GM19240 (cell line): ENCODE results near the gene PANK4.

Experiments
- DNase-seq: peaks from one replicate; pipeline ENCODE4 v3.0.0; 2011; ENCODE audit warnings: low spot score; ENCODE audit not compliant: insufficient read length

PANK4 gene

DNA sequence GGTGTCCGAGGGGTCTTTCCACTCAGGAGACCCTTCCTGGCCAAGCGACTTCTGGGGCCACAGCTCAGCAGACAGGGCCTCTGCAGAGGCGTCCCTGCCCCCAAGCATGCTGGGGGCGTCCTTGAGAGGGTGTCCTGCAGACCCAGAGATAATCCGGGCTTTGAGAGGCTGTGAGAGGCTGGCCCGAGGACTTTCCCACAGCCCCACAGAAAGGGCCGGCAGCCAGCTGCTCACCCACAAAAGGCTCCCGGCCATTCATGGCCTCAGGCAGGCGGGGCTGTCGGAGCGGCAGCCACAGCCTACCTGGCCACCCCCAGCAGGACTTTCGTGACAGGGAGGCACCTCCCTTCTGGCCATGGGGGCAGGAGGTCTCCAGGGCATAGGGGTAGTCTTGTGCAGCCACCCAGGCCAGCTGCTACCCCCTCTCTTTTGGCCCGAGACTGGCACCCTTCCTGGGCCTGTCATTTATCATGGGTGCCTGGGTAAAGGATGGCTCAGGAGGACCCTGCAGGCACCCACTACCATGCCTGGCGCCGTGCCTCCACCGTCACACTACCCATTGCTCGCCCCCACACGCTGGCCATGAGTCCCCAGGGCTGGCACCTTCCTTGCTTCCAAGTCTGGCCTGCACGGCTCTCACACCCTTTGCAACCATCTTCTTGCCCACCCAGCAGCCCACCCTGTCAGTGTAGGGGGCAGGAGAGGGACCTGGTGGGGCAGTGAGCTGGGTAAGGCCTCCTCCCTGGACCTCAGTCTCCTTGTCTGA is 18.7 kb upstream of the PANK4 start:
- no peak for DNase-seq

DNA sequence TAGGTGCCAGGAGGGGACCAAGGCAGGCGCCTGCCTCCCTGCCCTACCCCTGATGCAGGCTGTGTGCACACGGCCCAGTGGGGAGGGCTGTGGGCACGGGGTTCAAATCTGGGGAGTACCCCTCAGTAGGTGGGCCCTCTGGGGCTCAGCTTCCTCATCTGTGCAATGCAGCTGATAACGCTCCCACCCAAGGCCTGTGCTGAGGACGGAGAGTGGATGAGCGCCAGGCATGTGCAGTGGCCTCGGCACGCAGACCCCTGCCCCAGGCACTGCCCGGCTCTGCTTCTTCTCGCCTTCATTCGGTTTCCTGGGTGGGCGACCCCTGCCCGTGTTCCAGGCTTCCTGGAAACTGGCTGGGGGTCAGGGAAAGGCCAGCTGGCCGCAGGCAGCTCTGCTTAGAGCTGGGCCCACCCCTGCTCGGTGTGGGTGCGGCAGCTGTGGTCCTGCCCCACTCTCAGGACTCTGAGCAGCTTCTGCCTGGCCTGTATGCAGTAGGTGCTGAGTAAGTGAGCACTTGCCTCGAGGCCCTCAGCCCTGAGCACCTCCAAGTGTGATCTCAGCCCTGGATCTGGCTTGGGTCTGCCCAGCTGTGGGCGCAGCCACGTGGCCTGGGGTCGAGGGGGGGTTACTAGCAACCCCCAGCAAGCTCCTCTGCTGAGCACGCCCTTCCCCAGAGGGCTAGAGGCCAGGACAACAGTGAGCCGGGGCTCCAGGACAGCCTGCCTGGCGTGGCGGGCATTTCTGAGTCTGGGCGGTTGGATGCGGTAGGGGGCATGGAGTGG is 17.9 kb upstream of the PANK4 start:
- DNase-seq = no peak

DNA sequence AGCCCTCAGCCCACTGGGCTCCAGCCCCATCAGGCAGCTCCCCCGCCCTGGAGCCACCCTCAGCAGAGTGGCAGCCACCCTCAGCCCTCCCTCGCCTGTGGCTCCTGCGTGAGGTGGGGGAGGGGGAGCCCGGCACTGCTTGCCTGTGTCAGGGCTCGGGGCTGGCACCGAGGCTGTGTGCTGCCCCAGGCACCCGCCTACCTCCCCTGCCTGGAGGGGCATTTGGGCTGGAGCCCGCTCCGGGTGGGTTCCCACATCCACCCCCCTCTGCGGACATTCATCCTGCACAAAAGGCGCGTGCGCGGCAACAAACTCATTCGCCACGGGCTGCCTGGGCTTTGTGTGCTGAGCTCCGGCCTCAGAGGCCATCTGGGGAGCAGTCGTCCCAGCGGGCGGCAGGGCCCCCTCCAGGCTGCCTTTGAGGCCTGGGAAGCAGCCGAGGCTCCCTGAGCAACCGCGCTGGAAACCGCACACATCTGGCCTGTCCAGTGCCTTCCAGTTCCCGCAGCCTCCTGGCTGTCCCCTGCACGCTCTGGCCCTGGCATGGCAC is 17.2 kb upstream of the PANK4 start:
- no peak for DNase-seq

DNA sequence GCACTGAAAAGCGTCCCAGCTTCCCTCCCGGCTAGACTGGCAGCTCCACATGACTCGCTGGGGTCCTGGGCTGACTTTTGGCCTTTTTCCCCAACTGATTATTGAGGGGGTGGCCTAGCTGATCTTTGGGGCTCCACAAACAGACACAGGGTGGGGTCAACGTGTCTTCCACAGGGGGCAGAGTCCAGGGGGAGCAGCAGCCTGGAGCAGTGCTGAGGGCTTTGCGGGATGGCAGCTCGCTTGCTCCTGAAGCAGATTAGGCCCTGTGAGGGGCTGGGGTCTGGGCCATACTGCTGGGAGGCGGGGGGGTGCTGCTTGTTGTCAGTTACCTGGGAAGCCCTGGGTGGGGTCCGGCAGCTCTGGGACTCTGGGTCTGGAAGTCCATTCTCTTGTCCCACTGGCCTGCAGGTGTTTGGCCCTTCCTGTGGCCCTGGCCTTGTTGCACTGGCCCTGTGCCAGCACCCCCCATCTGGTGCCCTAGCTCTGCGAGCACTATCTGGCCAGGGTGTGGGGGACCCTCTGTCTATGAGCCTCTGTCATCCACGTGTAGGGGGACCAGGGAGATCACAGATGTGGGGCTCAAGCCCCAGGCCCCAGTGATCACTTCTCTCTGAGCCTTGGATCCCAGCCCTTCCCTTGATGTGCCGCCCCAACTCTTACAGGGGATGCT is 16.0 kb upstream of the PANK4 start:
- no peak for DNase-seq

DNA sequence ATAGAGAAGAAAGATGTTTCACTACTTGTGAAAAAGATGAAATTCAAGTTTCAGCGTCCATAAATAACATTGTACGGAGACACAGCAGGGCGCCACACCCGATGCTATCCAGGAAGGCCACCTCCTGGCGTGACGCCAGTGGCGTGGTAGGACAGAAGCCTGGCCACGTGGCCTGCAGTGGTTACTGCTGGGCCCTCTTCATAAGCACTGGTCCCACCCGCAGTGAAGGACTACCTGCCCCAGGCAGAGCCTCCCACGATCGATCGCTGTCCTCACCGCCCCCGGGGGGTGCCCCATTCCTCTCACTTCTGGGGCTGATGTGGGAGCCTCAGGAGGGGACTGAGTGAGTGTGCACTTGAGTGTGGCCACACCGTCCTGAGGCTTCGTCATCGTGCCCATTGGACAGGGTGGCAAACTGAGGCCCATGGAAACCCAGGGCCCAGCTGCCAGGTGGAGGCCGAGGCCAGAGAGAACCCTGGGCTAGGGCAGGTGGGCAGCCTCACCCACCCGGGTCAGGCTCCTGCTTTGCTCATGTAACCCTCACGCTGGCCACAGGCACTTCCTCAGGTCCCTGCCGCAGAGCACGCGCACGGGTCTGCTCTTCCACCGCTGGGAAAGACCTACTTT is 15.3 kb upstream of the PANK4 start:
- DNase-seq = no peak

DNA sequence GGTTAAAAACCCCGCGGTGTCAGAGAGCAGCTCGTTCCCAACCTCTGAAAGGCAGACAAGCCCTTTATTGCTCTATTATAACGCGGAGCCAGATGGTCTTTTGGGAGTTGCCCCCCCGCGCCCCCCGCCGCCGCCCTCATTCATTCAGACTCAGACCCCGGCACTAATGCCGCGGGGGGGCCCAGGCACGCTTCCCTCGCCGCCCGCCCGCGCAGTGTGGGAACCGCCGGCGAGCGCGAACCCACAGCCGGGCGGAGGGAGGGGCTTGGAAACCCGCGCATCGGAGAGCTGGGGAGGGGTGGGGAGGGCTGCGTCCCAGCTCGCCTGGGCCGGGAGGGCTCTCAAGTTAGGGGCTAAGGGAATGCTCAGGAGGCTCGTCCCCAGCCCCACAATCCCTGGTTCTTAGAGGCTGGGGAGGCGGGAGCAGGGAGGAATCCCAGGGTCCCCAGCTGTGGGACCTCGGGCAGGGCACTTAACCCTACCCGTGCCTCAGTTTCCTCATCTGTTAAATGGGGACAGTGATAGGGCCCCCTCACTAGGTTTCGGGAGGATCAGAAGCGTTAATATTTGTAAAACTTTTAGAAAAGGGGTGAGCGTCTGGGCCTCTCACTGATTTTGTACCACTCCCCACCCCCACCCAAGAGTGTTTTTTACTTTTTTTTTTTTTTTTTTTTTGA is 14.6 kb upstream of the PANK4 start:
- no peak for DNase-seq

DNA sequence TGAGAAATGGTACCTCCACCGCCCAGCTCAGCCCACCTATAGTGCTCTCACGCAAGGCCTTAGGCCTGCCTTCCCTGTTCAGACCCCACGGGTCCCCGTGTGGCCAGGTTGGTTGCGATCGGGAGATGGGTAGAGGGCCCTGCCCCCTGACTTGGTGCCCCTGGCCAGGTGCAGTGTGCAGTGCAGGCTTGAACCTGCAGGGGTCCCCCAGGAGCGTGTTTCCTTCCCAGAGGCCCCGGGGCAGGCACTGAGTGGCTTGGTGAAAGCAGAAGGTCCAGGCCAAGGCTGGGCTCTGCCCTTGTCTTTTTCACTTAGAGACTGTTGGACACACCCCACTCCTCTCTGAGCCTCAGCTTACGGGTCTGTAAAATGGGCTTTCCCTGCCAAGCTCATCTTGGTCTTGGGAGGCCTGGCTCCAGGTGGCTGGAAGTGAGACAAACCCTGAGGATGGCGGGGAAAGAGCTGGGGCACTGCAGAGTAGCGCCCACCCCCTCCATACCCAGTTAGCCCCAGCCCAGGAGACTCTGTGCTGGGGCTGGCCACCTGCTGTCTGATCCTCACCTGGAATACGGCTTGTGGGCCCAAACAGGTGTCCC is 13.0 kb upstream of the PANK4 start:
- DNase-seq = no peak

DNA sequence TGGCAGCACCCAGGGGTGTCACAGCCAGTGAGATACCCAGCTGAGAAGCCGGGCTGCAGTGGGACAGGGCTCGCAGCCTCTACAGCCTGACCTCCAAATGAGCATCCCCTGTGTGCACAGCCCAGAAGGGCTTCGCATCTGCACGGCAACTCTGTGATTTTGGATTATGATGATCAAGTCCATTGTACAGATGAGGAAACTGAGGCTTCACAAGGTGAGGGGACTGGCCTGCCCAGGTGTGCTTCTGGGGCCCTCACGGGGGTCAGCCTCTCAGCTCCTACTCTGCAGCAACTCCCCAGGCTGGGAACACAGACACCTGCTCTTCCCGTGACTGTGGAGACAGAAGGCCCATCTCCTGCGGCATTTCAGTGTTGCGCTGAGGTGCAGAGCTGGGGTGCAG is 12.5 kb upstream of the PANK4 start:
- DNase-seq = no peak

DNA sequence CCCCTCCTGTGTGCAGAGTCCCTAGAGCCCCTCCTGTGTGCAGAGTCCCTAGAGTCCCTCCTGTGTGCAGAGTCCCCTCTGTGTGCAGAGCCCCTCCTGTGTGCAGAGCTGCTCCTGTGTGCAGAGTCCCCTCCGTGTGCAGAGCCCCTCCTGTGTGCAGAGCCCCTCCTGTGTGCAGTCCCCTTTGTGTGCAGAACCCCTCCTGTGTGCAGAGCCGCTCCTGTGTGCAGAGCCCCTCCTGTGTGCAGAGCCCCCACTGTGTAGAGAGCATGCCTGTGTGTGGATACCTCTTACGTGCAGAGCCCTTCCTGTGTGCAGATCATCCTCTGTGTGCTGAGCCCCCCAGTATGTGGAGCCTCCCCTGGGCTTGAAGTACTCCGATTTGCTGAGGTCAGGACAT is 12.0 kb upstream of the PANK4 start:
- no peak for DNase-seq

DNA sequence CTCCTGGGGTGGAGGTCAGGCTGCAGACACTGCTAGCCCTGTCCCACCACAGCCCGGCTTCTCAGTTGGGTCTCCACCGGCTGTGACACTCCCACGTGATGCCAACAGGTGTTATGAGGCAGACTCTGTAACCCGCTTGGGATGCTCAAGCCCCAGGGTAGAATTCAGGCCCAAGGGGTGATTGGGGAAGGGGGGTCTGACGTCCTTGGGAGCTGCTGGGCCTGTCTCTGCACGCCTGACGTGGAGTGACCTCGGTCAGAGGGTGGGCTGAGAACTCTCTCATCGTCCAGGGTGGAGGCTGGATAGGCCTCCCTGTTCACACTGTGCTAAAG is 11.4 kb upstream of the PANK4 start:
- no peak for DNase-seq

DNA sequence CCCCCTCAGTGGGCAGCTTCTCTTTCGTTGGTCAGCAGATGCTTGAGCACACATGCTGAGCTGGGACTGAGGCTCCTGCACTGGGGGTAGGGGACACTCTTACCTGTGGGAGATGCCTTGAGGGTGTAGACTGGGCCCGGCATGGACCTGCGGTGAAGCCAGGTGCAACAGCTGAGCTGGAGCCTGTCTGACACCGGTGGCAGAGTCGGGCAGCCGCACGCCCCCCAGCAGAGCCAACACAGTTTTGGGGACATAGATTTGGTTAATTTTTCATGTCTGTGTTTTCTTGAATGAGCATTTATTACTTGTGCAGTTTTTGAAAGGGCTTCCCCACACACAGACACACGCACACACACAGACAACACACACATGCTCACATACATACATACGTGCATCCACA is 9.6 kb upstream of the PANK4 start:
- no peak for DNase-seq

DNA sequence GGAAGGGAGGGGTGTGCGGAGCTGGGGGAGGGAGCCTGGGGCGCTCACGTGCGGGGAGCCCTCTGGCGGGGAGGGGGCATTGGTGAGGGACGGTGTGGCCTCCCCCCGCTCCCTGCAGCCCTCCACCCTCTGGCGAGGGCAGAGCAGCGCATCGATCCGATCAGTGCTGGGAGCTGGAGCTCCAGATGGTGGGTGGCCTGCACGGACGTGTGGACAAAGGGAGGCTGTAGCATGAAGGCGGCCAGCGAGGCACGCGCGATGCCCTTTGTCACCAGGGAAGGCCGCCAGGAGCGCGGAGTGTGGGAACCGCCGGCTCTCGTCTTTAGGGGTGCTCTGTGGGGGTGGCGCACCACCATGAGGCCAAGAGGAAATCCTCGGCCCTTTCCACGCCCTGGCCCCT is 9.1 kb upstream of the PANK4 start:
- no peak for DNase-seq

DNA sequence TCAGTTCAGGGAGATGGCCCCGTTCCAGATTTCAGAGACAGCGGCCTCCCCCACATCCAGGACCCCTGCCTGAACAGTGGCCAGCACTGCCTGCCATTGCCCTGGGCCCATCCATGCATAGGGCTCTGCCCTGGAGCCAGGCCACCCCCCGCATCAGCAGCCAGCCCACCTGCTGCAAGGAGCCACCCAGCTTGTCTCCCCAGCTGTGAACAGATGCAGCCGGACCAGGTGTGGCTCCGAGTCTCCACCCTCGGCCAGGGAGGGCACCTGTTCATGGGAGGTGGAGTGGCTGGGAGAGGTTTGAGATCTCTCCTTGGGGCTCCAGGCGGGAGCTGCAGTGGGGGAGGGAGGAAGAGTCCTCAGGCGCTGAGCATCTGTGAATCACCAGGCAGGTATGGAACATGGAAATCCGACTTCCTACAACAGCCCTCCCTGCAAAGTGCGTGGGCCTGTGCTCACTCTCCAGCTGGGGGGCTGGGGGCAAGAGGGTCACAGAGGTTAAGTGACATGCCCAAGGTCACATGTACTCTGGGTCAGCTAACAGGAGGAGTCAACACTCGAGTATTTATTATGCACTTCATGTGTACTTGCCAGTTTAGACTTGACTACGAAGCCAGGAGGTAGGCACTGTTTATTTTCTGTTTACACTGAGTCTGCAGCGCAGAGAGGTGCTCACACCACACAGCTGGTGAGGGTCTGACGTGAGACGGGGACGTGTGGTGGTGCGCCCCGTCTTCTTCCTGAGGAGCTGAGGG is 8.5 kb upstream of the PANK4 start:
- no peak for DNase-seq

DNA sequence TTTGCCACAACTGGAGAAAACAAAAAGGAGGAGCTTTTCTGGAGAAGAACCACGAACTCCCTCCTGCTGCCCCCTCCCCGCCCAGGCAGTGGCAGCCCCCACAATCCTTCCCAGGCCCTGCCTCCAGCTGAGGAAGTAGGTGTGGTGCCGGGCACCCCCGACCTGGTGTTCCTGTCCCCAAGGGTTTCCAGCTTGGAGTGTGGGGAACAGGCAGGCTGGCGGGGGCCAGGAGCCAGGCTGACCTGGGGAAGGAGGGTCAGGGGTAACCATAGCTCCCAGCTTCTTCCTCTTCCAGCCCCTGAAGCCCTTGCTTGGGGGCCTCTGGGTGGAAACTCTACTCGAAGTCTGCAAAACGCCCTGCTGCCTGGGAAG is 7.9 kb upstream of the PANK4 start:
- no peak for DNase-seq

DNA sequence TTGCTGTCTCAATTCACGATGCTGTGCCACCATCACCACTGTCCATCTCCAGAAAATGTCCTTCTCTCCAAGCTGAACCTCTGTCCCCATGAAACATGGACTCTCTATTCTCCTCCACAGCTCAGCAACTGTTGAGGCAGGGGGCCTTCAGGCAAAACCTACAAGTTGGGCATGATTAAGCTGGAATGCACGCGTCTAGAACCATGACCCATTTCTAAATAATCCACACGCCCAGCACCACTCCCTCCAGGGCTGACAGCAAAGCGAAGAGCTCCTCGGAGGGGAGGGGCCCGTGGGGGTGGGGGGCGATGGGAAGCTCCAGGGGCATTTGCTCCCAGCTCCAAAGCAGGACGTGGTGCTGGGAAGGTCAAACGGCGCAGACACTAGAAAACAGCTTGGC is 7.0 kb upstream of the PANK4 start:
- DNase-seq = no peak

DNA sequence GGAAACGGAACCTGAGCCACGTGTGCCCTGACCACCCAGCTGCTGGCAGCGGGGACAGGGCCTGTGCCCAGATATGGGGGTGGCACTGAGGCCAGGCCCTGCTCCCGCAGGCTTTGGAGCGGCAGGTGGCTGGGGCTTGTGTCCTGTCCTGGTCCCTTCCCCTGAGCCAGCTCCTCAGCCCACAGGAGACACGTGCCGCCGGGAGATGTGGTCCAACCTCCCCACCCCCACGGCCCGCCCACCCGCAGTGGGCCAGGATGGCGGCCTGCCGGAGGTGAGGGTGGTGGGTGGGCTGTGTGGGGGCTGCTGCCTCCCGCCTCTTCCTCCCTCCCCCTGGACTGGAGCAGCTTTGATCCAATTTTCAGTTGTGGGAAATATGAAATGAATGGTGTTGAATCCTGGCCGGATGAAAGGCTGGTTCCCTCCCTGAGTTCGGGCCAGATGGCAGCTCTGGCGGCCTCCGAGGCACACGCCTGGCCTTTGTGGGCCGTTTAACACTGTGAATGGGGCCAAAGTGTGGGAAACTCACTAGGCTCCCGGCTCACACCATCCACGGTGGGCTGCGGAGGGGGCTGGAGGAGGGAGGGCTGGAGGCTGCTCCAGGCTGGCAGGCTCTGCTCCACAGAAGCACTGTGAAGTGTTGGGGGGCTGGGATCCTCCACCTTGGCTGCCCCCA is 6.2 kb upstream of the PANK4 start:
- DNase-seq = no peak

DNA sequence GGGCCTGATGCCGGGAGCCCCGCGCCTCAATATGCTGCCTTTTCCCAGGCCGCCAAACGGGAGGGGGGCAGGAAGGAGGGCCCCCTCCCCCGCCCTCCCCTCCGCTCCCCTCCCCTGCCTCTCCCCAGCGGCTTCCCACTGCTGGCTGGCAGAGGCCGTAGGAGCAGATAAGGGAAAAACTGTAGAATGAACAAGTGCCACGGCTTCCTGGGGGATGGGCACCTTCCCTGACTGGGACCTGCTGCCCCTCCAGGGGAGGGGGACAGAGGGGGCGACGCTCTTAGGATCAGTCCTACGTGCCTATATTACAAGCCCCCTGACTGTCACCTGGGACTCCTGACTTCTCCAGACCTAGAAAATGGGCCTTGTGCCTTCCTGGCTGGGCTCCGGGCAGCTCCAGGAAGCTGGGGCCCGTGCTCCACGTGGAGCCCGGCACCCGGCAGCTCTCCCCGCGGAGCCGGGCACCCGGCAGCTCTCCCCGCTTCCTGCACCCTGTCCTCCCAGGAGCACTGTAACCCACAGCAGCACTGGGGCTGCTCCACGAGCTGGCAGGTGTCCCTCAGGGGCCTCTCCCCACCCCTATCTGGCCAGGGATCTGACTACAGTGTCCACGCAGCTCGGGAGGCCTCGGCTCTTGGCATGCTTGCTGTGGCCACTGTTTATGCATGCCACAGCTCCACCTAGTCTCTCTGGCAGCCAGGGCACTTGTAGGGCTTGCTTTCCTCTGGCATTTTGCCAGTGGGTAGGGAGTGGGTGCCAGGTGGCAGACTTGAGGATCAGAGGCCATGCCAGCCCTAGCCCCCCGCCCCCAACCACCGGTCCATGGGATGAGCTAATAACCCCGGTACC is 4.3 kb upstream of the PANK4 start:
- DNase-seq = no peak

DNA sequence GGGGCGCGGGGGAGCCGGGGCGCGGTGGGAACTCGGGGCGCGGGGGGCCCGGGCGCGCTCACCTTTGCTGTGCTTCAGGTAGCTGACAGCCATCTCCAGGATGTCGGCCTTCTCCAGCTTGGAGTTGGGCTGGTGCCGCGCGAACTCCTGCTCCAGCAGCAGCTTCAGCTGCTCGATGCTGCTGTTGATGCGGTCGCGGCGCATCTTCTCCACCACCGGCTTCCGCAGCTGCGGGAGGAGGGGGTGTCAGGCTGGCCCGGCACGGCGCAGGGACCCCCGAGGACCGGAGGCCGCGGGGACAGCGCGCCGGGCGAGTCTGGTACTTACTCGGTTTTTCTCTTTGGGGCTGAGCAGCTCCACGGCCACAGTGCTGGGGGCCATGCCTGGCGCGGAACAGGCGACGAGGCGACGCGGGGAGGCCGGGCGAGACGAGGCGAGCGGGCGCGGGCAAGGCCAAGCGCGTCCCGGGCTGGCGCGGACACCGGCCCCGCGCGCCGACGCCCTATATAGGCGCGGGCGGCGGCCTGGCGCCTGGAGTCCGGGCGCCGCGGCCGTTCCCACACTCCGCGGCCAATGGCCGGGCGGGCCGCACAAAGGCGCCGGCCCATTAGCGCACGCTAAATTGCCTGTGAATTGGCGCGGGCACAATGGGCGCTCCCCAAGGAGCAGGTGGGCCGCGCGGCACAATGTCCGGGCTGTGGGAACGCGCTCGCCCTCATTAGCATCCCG is 3.6 kb upstream of the PANK4 start, which contains the start of gene HES5:
Gene HES5, minus strand, starts transcription at position 480 of the 729 bp plus-strand sequence. Its CDS starts 99 bp downstream, at position 381.
- no peak for DNase-seq
